Measurements from ENCODE around the gene FBN2.

DNA sequence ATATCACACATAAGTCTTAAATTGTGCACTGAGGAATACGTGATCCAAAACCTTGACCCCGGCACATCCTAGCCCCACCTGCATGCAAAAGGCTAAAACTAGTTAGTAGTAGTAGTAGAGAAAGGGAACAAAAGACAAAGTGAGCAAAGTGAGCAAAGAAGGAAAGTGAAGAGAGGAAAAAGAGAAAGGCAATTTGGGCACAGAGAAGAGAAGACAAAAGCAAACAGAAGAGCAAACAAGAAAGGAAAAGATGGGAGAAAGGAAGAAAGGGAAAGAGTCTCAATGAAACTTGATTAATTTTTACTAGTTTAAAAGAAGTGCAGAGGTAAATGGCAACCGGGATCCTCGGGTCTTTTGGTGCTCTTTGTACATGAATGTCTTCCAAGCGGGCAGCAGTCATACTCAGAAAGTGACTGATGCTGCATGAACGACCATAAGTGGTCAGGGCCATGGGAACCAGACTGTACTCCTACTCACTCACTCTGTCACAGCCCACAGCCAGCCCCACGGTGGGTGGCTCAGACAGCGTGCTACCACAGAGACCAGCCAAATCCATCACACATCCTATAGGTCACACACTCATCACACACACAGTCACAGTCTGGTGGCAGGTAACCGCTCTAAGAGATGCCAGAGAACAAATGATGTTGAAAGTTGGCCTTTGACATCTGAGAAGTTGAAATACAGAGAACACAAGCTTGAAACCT lies 203.9 kb downstream of the FBN2 start:
- TF ChIP-seq, protein P1, sequence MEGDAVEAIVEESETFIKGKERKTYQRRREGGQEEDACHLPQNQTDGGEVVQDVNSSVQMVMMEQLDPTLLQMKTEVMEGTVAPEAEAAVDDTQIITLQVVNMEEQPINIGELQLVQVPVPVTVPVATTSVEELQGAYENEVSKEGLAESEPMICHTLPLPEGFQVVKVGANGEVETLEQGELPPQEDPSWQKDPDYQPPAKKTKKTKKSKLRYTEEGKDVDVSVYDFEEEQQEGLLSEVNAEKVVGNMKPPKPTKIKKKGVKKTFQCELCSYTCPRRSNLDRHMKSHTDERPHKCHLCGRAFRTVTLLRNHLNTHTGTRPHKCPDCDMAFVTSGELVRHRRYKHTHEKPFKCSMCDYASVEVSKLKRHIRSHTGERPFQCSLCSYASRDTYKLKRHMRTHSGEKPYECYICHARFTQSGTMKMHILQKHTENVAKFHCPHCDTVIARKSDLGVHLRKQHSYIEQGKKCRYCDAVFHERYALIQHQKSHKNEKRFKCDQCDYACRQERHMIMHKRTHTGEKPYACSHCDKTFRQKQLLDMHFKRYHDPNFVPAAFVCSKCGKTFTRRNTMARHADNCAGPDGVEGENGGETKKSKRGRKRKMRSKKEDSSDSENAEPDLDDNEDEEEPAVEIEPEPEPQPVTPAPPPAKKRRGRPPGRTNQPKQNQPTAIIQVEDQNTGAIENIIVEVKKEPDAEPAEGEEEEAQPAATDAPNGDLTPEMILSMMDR (conservative IDR thresholded peaks at IDR 0.05; ENCODE audit: low read depth, low read length), result no peak
- no peak for TF ChIP-seq RCOR1 (IDR thresholded peaks at IDR 0.05; ENCODE audit: insufficient replicate concordance, low read length)
- no peak for TF ChIP-seq POLR2A (IDR thresholded peaks at IDR 0.05; ENCODE audit: low read depth, low read length)
- TF ChIP-seq RAD21 (IDR thresholded peaks at IDR 0.05; ENCODE audit: low read length), result no peak
- TF ChIP-seq SMC3 (IDR thresholded peaks at IDR 0.05; ENCODE audit: low read depth, low read length), result no peak
- no peak for TF ChIP-seq USF2 (IDR thresholded peaks at IDR 0.05; ENCODE audit: low read depth, low read length)
- TF ChIP-seq CHD1 (IDR thresholded peaks at IDR 0.05; ENCODE audit: low read depth, low read length), result no peak
- no peak for TF ChIP-seq CEBPB (IDR thresholded peaks at IDR 0.05; ENCODE audit: low read depth, low read length)
